K562 (cell line): ENCODE data around the gene DGKZ. TPM values are rescaled to one million over a fixed set of nuclear protein-coding genes. Genes with fewer than 3 reads are reported as not detected.
A peak's percentile ranks its signal among the peaks of the same experiment; 100 is the strongest.

Source experiments
- ATAC-seq: fragments of 200-7000 bp; cut with Tn5 transposase; 3 replicates; pipeline ENCODE4 v1.9.1; 2020; ENCODE audit warnings: moderate library complexity
- BruUV-seq: library from RNA; stranded (reverse); fragments of 400-500 nt; replicated peaks from 2 replicates; lab custom pipeline; 2021; lab: Mats Ljungman, UMichigan
- CTCF ChIA-PET: fragments of 300-600 bp; formaldehyde crosslinking; extraction: SDS; loops from one replicate; lab custom pipeline; 2021; ENCODE audit warnings: low intra/inter-chr PET ratio; lab: Yijun Ruan, JAX
- POLR2A ChIA-PET: fragments of 300-600, 350-650 bp; sonication (Branson Sonifier 250); formaldehyde crosslinking; extraction: SDS; loops from one replicate; lab custom pipeline; 2021; ENCODE audit warnings: antibody characterized with exemption, inconsistent platforms; lab: Yijun Ruan, JAX
- DNase-seq, 4 experiments: peaks; one replicate each; pipeline versions ENCODE4 v3.0.0 to v3.0.0-alpha.2; 2011 to 2018; ENCODE audit warnings: low spot score in 3 of 4, mixed read lengths in 3 of 4; ENCODE audit errors: extremely low read depth in 1 of 4
- FAIRE-seq: peaks from 2 replicates; lab custom pipeline; 2011; peaks lifted over from hg19 to GRCh38; lab: Jason Lieb, UNC
- H2AFZ ChIP-seq: 2 replicates; pipeline ENCODE4 v1.6.0; 2011; ENCODE audit warnings: low read depth, low read length, control low read depth, inconsistent platforms
- H3K27ac ChIP-seq: fragments of 200-600 bp; 3 replicates; pipeline ENCODE4 v1.8.0; 2011; ENCODE audit warnings: low read depth, mild to moderate bottlenecking, control low read depth, inconsistent platforms, low read length, moderate library complexity, mixed read lengths; ENCODE audit errors: extremely low read depth
- H3K27me3 ChIP-seq, 2 experiments: fragments of 300-600 bp in 1 of 2; 2 replicates in 1 of 2; 3 replicates in 1 of 2; pipeline versions ENCODE4 v1.6.0 to v1.8.0; 2011; ENCODE audit warnings: inconsistent platforms in 2 of 2, low read length in 2 of 2, mild to moderate bottlenecking in 1 of 2, mixed read lengths in 1 of 2, moderate library complexity in 1 of 2; ENCODE audit not compliant: control insufficient read depth in 2 of 2, insufficient read depth in 2 of 2
- H3K36me3 ChIP-seq: fragments of 300-600 bp; 3 replicates; pipeline ENCODE4 v1.8.0; 2011; ENCODE audit warnings: mild to moderate bottlenecking, low read length, inconsistent platforms; ENCODE audit not compliant: control insufficient read depth, insufficient read depth
- H3K4me1 ChIP-seq, 2 experiments: fragments of 200-600 bp in 1 of 2; replicated peaks in 1 of 2; 2 replicates in 1 of 2; 3 replicates in 1 of 2; pipeline versions ENCODE4 v1.5.1 to v1.8.0; 2011; ENCODE audit warnings: inconsistent platforms in 2 of 2, low read length in 2 of 2, mild to moderate bottlenecking in 1 of 2, mixed read lengths in 1 of 2, moderate library complexity in 1 of 2; ENCODE audit not compliant: control insufficient read depth in 2 of 2, insufficient read depth in 2 of 2
- H3K4me2 ChIP-seq: 2 replicates; pipeline ENCODE4 v1.6.1; 2011; ENCODE audit warnings: low read length, control low read depth, inconsistent platforms, mixed read lengths; ENCODE audit not compliant: insufficient read depth
- H3K4me3 ChIP-seq: fragments of 200-600 bp; sonication (generic), shearing (Covaris generic); 2 replicates; pipeline ENCODE4 v1.5.1; 2016; ENCODE audit warnings: control low read depth, inconsistent platforms
- H3K79me2 ChIP-seq: fragments of 200-600 bp; 3 replicates; pipeline ENCODE4 v1.8.0; 2011; ENCODE audit warnings: low read length, inconsistent platforms; ENCODE audit not compliant: control insufficient read depth, insufficient read depth
- H3K9ac ChIP-seq, 2 experiments: 2 replicates each; pipeline versions ENCODE4 v1.6.0 to v1.6.1; 2011; ENCODE audit warnings: low read depth in 2 of 2, low read length in 2 of 2, control low read depth in 1 of 2, inconsistent platforms in 1 of 2, mild to moderate bottlenecking in 1 of 2, mixed read lengths in 1 of 2; ENCODE audit not compliant: insufficient read depth in 1 of 2
- H3K9me1 ChIP-seq: one replicate; pipeline ENCODE4 v1.6.0; 2011; ENCODE audit warnings: inconsistent platforms, mild to moderate bottlenecking, low read length, moderate library complexity; ENCODE audit not compliant: control insufficient read depth, insufficient read depth
- H3K9me3 ChIP-seq: replicated peaks from 2 replicates; pipeline ENCODE4 v1.5.1; 2011; ENCODE audit warnings: low read depth, low read length, inconsistent platforms; ENCODE audit not compliant: control insufficient read depth, insufficient read depth
- H4K20me1 ChIP-seq: replicated peaks from 2 replicates; pipeline ENCODE4 v1.6.1; 2011; ENCODE audit warnings: low read length, inconsistent platforms, mixed read lengths; ENCODE audit not compliant: control insufficient read depth, insufficient read depth
- ARNT ChIP-seq, 2 experiments: fragments of 450-650 bp; IDR thresholded peaks; 2 replicates each; pipeline ENCODE4 v1.6.1; 2016; ENCODE audit warnings: mild to moderate bottlenecking in 1 of 2
- BDP1 ChIP-seq: IDR thresholded peaks from 3 replicates; pipeline ENCODE4 v1.6.1; 2011; ENCODE audit not compliant: insufficient read length, insufficient read depth
- CBX3 ChIP-seq, 2 experiments: IDR thresholded peaks; 1 replicate in 1 of 2; 2 replicates in 1 of 2; pipeline ENCODE4 v1.6.1; 2012; ENCODE audit warnings: inconsistent platforms in 2 of 2, low read length in 2 of 2, borderline replicate concordance in 1 of 2, control low read depth in 1 of 2
- CCAR2 ChIP-seq: fragments of 200-400 bp; formaldehyde crosslinking; IDR thresholded peaks from 2 replicates; pipeline ENCODE4 v1.6.1; 2017; ENCODE audit warnings: mild to moderate bottlenecking, low read depth, low read length
- ESRRA ChIP-seq: fragments of 450-650 bp; IDR thresholded peaks from 2 replicates; pipeline ENCODE4 v1.6.1; 2014; ENCODE audit warnings: low read depth, mild to moderate bottlenecking, moderate library complexity, borderline replicate concordance
- GABPB2 ChIP-seq: fragments of 250-450 bp; sonication (Bioruptor Pico); conservative IDR thresholded peaks from 2 replicates; pipeline ENCODE4 v1.5.1; 2021; ENCODE audit warnings: mild to moderate bottlenecking
- KHSRP ChIP-seq: fragments of 450-650 bp; IDR thresholded peaks from 2 replicates; pipeline ENCODE4 v1.6.1; 2017
- MAFF ChIP-seq: IDR thresholded peaks from 2 replicates; pipeline ENCODE4 v1.6.1; 2012; ENCODE audit warnings: low read length, improper control_type of control experiment
- MYC ChIP-seq, 2 experiments: fragments of 250-450 bp in 1 of 2; sonication (Bioruptor Pico) in 1 of 2; IDR thresholded peaks; 2 replicates each; pipeline versions ENCODE4 v1.5.1 to v1.6.1; 2012 to 2021; ENCODE audit warnings: low read depth in 2 of 2, borderline replicate concordance in 1 of 2, improper control_type of control experiment in 1 of 2, low read length in 1 of 2, mild to moderate bottlenecking in 1 of 2, moderate library complexity in 1 of 2
- NELFE ChIP-seq: IDR thresholded peaks from 2 replicates; pipeline ENCODE4 v1.6.1; 2011; ENCODE audit warnings: mild to moderate bottlenecking; ENCODE audit not compliant: insufficient read depth, insufficient read length
- PTRF ChIP-seq: fragments of 450-650 bp; IDR thresholded peaks from 2 replicates; pipeline ENCODE4 v1.6.1; 2016; ENCODE audit warnings: mild to moderate bottlenecking, missing genetic modification characterization, missing compliant biosample characterization
- ZNF143 ChIP-seq: sonication (generic); formaldehyde crosslinking; IDR thresholded peaks from 2 replicates; pipeline ENCODE4 v1.9.0; 2022; ENCODE audit warnings: mild to moderate bottlenecking, missing genetic modification reagents
- ZNF23 ChIP-seq: fragments of 250-450 bp; sonication (Bioruptor Pico); IDR thresholded peaks from 2 replicates; pipeline ENCODE4 v1.4.0; 2020; ENCODE audit warnings: mild to moderate bottlenecking
- ZNF57 ChIP-seq: fragments of 450-650 bp; formaldehyde crosslinking; IDR thresholded peaks from 2 replicates; pipeline ENCODE4 v1.4.0; 2020; ENCODE audit warnings: mild to moderate bottlenecking, moderate library complexity
- WGBS: fragments of 100-300 bp; shearing (Covaris generic); methylation state at CpG from one replicate; pipeline ENCODE4 v1.1.6; 2016; ENCODE audit warnings: low coverage, mixed read lengths; ENCODE audit not compliant: insufficient coverage; ENCODE audit errors: missing lambda C conversion rate; 5-methylcytosine and 5-hydroxymethylcytosine counted together
- in situ Hi-C: fragments of 300-500 bp; cut with MboI; formaldehyde crosslinking; loops from 4 replicates; pipeline ENCODE4 v1.15.0; 2018; ENCODE audit warnings: inconsistent platforms, mixed read lengths
- intact Hi-C: fragments of 100-400 bp; cut with micrococcal nuclease; formaldehyde crosslinking; loops from 2 replicates; pipeline ENCODE4 v1.14.2; 2022
- polyA plus RNA-seq, 8 experiments: library from polyadenylated mRNA; depleted of rRNA in 4 of 8; stranded (reverse) in 5 of 8; unstranded in 3 of 8; fragments of >200 nt; fragmentation: Nextera tagmentation in 2 of 8; fragmentation: Illumina TruSeq in 1 of 8; extraction: Ambion mirVana in 2 of 8; extraction: Trizol in 1 of 8; gene quantifications; 2 replicates each; pipeline versions ENCODE4 v1.2.1 to v1.2.3, GENCODE V29; 2011 to 2014; ENCODE audit warnings: inconsistent platforms in 1 of 8, missing spikeins in 1 of 8
- total RNA-seq, 7 experiments: library from RNA; depleted of rRNA in 6 of 7; stranded (reverse); fragments of >200 nt in 6 of 7; fragmentation: Illumina TruSeq in 2 of 7; extraction: Trizol in 2 of 7; gene quantifications; 2 replicates each; pipeline versions ENCODE4 v1.2.1 to v1.2.3, GENCODE V29; 2011 to 2021; ENCODE audit warnings: low replicate concordance in 1 of 7
- TF ChIP-seq, protein P1 (sequence below), 2 experiments: IDR thresholded peaks; 2 replicates each; pipeline ENCODE4 v1.6.1; 2011; ENCODE audit warnings: borderline replicate concordance in 1 of 2, control low read depth in 1 of 2, low read depth in 1 of 2, low read length in 1 of 2, mild to moderate bottlenecking in 1 of 2, mixed read lengths in 1 of 2, moderate library complexity in 1 of 2; ENCODE audit not compliant: insufficient read depth in 1 of 2, insufficient read length in 1 of 2, poor library complexity in 1 of 2, severe bottlenecking in 1 of 2; ENCODE audit errors: extremely low read depth in 1 of 2
- TF ChIP-seq, protein P2 (sequence below), 2 experiments: fragments of 450-650 bp; IDR thresholded peaks; 2 replicates each; pipeline ENCODE4 v1.6.1; 2018; ENCODE audit warnings: mild to moderate bottlenecking in 2 of 2, low read depth in 1 of 2; ENCODE audit not compliant: partially characterized antibody in 2 of 2
- TF ChIP-seq, protein P3 (sequence below): fragments of 250-450 bp; sonication (Bioruptor Pico); IDR thresholded peaks from 2 replicates; pipeline ENCODE4 v1.8.0; 2021; ENCODE audit warnings: mild to moderate bottlenecking, moderate library complexity

The DGKZ gene
- total and polyA plus RNA-seq, 9 of the 15 experiments (the other 6 are each of a cell fraction or from before 2014, with no cell fraction given) = 0.51 to 100 (median 44.2) TPM

DNA sequence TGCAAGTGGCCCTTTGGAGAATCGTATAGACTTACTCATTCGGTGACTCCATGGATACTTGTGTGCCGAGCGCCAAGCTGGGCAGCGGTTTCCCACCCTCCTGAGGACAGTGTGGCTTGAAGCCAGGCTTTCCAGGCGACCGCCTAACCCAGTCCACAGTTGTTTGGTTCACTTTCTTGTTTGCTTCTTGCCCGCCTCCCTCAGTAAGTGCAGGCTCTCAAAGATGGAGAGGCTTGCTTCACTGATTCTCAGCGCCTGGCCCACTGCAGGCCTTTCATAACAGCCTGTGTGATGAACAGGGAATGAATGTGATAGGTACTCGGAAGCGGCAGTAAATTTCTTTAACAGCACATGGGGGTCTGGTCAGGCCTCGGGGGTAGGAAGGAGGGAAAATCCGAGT is 23.0 kb downstream of the DGKZ start:
- peaks cover 6 to 40% of the 10 kb centered on the region in 2 experiments for H3K4me1 ChIP-seq
- H3K4me3 ChIP-seq = no peak overlapping the region
- DNase-seq (no peak), FAIRE-seq (no peak), ATAC-seq (no peak)
- POLR2A ChIA-PET = interaction anchor here (0.5 kb wide), 1 partner anchor 1184 kb away, joined by 4 read pairs; no protein-coding TSS in a partner anchor
- no TSS peak for BruUV-seq
- in situ Hi-C loops = no loop called here
- H3K9ac ChIP-seq = peak overlapping the region in 1 of 2 experiments; percentile 71; a peak in 2 of 4 replicates
- H3K27me3 ChIP-seq = no peaks in the 10 kb centered on the region
- peaks cover 3% of the 10 kb centered on the region for H3K9me1 ChIP-seq
- CTCF ChIA-PET = interaction anchor here (1.3 kb wide), 1 partner anchor 18 kb away, joined by 6 read pairs; no protein-coding TSS in a partner anchor
- peaks cover 73% of the 10 kb centered on the region; the same call in 2 of the 3 replicates for H3K36me3 ChIP-seq
- H3K27ac ChIP-seq = no peak overlapping the region
- intact Hi-C loops = no loop called here
- H3K79me2 ChIP-seq = no peaks in the 10 kb centered on the region
- WGBS = 86% methylated on average over 13 of the region's 13 CpGs
- no peak overlapping the region for H3K4me2 ChIP-seq
- no peak overlapping the region for H2AFZ ChIP-seq
- no peaks in the 10 kb centered on the region for H3K9me3 ChIP-seq
- no peaks in the 10 kb centered on the region; the same call in none of the 2 replicates for H4K20me1 ChIP-seq
- TF ChIP-seq, protein P1, sequence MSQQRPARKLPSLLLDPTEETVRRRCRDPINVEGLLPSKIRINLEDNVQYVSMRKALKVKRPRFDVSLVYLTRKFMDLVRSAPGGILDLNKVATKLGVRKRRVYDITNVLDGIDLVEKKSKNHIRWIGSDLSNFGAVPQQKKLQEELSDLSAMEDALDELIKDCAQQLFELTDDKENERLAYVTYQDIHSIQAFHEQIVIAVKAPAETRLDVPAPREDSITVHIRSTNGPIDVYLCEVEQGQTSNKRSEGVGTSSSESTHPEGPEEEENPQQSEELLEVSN (IDR thresholded peaks at IDR 0.05; ENCODE audit: borderline replicate concordance in 1 of 2, extremely low read depth in 1 of 2, insufficient read depth in 1 of 2, insufficient read length in 1 of 2, low read depth in 1 of 2, low read length in 1 of 2, poor library complexity in 1 of 2, severe bottlenecking in 1 of 2) = no peak
- TF ChIP-seq PTRF = no peak
- TF ChIP-seq MAFF = no peak
- TF ChIP-seq ZNF57 (CRISPR knock-in tag) = no peak
- TF ChIP-seq KHSRP = no peak
- TF ChIP-seq NELFE = no peak
- no peak for TF ChIP-seq GABPB2 (CRISPR knock-in tag)
- TF ChIP-seq ARNT (IDR thresholded peaks at IDR 0.05) = no peak
- no peak for TF ChIP-seq CCAR2
- no peak for TF ChIP-seq MYC (IDR thresholded peaks at IDR 0.05; ENCODE audit: low read depth, low read length)
- TF ChIP-seq MYC (CRISPR knock-in tag; IDR thresholded peaks at IDR 0.05; ENCODE audit: borderline replicate concordance, low read depth) = no peak
- no peak for TF ChIP-seq ZNF143 (CRISPR knock-in tag)
- TF ChIP-seq ZNF23 (CRISPR knock-in tag) = no peak
- TF ChIP-seq ESRRA = no peak
- no peak for TF ChIP-seq CBX3 (IDR thresholded peaks at IDR 0.05; ENCODE audit: borderline replicate concordance in 1 of 2, low read length in 2 of 2)
- no peak for TF ChIP-seq BDP1
- TF ChIP-seq, protein P2, sequence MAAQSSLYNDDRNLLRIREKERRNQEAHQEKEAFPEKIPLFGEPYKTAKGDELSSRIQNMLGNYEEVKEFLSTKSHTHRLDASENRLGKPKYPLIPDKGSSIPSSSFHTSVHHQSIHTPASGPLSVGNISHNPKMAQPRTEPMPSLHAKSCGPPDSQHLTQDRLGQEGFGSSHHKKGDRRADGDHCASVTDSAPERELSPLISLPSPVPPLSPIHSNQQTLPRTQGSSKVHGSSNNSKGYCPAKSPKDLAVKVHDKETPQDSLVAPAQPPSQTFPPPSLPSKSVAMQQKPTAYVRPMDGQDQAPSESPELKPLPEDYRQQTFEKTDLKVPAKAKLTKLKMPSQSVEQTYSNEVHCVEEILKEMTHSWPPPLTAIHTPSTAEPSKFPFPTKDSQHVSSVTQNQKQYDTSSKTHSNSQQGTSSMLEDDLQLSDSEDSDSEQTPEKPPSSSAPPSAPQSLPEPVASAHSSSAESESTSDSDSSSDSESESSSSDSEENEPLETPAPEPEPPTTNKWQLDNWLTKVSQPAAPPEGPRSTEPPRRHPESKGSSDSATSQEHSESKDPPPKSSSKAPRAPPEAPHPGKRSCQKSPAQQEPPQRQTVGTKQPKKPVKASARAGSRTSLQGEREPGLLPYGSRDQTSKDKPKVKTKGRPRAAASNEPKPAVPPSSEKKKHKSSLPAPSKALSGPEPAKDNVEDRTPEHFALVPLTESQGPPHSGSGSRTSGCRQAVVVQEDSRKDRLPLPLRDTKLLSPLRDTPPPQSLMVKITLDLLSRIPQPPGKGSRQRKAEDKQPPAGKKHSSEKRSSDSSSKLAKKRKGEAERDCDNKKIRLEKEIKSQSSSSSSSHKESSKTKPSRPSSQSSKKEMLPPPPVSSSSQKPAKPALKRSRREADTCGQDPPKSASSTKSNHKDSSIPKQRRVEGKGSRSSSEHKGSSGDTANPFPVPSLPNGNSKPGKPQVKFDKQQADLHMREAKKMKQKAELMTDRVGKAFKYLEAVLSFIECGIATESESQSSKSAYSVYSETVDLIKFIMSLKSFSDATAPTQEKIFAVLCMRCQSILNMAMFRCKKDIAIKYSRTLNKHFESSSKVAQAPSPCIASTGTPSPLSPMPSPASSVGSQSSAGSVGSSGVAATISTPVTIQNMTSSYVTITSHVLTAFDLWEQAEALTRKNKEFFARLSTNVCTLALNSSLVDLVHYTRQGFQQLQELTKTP (IDR thresholded peaks at IDR 0.05; ENCODE audit: low read depth in 1 of 2, partially characterized antibody in 2 of 2) = no peak
- TF ChIP-seq, protein P3, sequence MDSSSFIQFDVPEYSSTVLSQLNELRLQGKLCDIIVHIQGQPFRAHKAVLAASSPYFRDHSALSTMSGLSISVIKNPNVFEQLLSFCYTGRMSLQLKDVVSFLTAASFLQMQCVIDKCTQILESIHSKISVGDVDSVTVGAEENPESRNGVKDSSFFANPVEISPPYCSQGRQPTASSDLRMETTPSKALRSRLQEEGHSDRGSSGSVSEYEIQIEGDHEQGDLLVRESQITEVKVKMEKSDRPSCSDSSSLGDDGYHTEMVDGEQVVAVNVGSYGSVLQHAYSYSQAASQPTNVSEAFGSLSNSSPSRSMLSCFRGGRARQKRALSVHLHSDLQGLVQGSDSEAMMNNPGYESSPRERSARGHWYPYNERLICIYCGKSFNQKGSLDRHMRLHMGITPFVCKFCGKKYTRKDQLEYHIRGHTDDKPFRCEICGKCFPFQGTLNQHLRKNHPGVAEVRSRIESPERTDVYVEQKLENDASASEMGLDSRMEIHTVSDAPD (CRISPR knock-in tag) = no peak
